ENCODE data around the gene ERVMER34-1.

The ERVMER34-1 gene

GRCh38 chr4:52716364-52717151 lies 34.7 kb downstream of the ERVMER34-1 start:
- no peak for DNase-seq

- no peak for DNase-seq
Measured at GRCh38 chr4:52715914-52716313, 35.3 kb downstream of the ERVMER34-1 start.

- no peak for DNase-seq
Measured at GRCh38 chr4:52715255-52715897, 35.8 kb downstream of the ERVMER34-1 start.

DNA sequence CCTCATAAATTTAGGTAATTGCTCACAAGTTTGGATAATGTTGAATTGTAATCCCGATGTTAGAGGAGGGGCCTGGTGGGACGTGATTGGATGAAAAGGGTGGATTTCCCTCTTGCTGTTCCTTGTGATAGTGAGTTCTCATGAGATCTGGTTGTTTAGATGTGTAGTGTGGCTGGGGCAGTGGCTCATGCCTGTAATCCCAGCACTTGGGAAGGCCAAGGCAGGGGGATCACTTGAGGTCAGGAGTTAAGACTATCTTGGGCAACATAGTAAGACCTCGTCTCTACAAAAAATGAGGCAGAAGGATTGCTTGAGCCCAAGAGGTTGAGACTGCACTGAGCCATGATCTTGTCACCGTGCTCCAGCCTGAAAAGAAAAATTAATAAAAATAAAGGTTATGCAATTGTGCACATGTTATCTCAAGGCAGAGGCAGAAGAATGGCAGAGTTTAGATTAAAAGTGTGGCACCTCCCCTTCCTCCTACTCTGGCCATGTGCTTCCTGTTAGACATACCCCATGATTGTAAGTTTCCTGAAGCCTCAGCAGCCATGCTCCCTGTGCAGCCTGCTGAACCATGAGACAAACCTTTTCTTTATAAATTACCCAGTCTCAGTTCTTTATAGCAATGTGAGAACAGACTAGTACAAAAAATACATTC lies 36.5 kb downstream of the ERVMER34-1 start:
- DNase-seq = no peak

DNA sequence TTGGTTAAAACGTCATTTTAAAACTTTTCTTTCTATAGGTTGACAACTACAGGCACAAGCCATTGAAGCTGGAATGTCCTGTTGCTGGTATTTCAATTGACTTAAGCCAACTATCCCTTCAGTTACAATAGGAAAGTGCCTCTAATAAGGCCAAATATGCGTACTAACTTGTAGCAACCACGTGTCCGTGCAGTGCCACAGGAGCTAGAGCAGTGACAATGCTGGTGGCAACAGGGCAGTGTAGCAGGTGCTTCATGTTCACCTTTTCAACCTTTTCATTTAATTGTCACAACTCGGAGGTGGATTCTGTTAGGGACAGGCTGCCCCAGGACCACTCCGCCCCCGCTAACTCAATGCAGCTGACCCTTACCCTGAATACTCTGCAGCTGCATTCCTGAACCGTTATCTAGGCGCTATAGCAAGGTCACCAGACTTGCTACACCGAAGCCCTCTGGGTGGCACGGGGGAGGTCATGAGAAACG lies 37.7 kb downstream of the ERVMER34-1 start:
- DNase-seq = no peak

- DNase-seq = peak; percentile 99
Measured at GRCh38 chr4:52712251-52713130, 38.7 kb downstream of the ERVMER34-1 start.

- no peak for DNase-seq
Measured at GRCh38 chr4:52711834-52712250, 39.4 kb downstream of the ERVMER34-1 start.

GRCh38 chr4:52711272-52711671 lies 40.0 kb downstream of the ERVMER34-1 start:
- no peak for DNase-seq

DNA sequence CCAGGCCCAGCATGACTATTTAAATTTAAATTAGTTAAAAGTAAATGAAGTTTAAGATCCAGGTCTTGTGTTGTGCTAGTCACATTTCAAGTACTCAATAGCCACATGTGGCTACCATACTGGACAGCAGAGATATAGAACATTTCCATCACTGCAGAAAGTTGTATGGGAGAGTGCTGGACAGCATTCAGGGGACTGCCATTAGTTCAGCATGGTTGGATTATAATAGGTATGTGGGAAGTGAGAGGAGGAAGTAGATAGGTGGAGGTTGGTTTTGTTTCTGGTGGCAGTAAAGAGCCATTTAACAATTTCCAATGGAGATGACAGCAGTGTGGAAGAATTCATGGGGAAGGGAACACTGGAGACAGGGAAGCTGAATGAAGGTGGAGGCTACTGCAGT lies 42.1 kb downstream of the ERVMER34-1 start:
- DNase-seq = no peak

DNA sequence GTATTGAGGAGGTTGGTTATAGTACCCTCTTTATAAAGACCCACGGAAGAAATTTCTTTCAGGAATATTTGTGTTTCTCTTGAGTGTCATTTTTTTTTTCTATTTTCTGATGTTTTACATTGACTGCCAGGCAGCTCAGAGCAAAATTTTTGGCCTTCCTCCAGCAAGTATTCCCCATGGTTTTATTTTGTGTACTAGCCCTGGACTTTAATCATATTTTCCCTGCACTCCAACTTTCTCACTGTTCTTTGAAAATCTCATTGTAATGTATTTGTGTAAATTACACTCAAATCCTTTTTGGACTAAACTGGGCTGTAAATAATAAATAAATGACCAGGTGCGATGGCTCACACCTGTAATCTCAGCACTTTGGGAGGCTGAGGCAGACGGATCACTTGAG lies 46.6 kb downstream of the ERVMER34-1 start:
- no peak for DNase-seq

DNA sequence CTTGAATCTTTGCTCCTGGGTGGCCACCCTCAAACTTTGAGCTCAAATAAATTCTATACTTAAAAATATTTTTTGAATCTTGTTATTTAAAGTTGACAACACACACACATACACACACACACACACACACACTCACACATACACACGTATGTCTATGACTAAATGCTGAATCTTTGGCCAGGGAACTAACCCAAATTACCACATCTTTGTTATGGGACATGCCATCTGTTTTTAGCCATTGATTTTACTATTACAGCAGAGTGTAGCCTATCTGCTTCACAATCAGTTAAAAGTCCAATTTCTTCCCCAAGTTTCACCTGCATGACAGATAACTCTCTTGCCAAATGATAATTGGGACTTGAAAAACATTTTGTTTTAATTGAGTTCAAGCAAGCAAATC lies 47.1 kb downstream of the ERVMER34-1 start:
- no peak for DNase-seq

- no peak for DNase-seq
Measured at GRCh38 chr4:52701207-52701606, 50.0 kb downstream of the ERVMER34-1 start.

- DNase-seq = no peak
Measured at GRCh38 chr4:52694936-52695335, 56.3 kb downstream of the ERVMER34-1 start.

DNA sequence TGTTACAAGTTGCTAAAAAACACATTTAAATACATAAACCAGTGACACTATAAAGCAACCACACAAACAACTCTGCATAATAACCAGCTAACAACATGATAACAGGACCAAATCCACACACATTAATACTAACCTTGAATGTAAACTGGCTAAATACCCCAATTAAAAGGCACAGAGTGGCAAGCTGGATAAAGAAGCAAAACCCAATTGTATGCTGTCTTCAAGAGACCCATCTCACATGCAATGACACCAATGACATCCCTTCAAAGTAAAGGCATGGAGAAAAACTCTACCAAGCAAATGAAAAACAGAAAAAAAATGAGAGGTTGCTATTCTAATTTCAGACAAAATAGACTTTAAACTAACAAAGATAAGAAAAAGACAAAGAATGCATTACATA lies 57.7 kb downstream of the ERVMER34-1 start:
- DNase-seq = no peak

All from right hindlimb (tissue), 1 donor.